Smooth muscle cell (in vitro differentiated cells): ENCODE measurements around the gene PPFIBP2. TPM values are rescaled to one million over a fixed set of nuclear protein-coding genes. Genes with fewer than 3 reads are reported as not detected.
A peak's percentile ranks its signal among the peaks of the same experiment; 100 is the strongest.

Experiments
- DNase-seq: peaks from one replicate; lab custom pipeline; 2025; ENCODE audit not compliant: unreplicated experiment; lab: John Stamatoyannopoulos, UW
- H2AFZ ChIP-seq: fragments of 200-600 bp; sonication (generic); 2 replicates; pipeline ENCODE4 v1.6.0; 2016; ENCODE audit warnings: antibody characterized with exemption, low read depth, mild to moderate bottlenecking
- H3F3A ChIP-seq: fragments of 200-600 bp; sonication (generic); 2 replicates; pipeline ENCODE4 v1.6.0; 2017; ENCODE audit warnings: antibody characterized with exemption, low read depth
- H3K27ac ChIP-seq: fragments of 200-600 bp; sonication (generic); 2 replicates; pipeline ENCODE4 v1.5.1; 2016; ENCODE audit warnings: low read depth, mild to moderate bottlenecking
- H3K27me3 ChIP-seq: fragments of 200-600 bp; sonication (generic); 2 replicates; pipeline ENCODE4 v1.6.1; 2016; ENCODE audit warnings: low read depth, mild to moderate bottlenecking
- H3K36me3 ChIP-seq: fragments of 200-600 bp; sonication (generic); 2 replicates; pipeline ENCODE4 v1.5.1; 2016; ENCODE audit warnings: low read depth
- H3K4me1 ChIP-seq: fragments of 200-600 bp; sonication (generic); 2 replicates; pipeline ENCODE4 v1.5.1; 2016; ENCODE audit warnings: low read depth
- H3K4me2 ChIP-seq: fragments of 200-600 bp; sonication (generic); 2 replicates; pipeline ENCODE4 v1.6.0; 2016; ENCODE audit warnings: mild to moderate bottlenecking
- H3K4me3 ChIP-seq: fragments of 200-600 bp; sonication (generic); 2 replicates; pipeline ENCODE4 v1.5.1; 2016; ENCODE audit warnings: mild to moderate bottlenecking
- H3K79me2 ChIP-seq: fragments of 200-600 bp; sonication (generic); 2 replicates; pipeline ENCODE4 v1.6.0; 2016; ENCODE audit warnings: low read depth, mild to moderate bottlenecking
- H3K9ac ChIP-seq: fragments of 200-600 bp; sonication (generic); 2 replicates; pipeline ENCODE4 v1.6.0; 2016; ENCODE audit warnings: low read depth
- H3K9me3 ChIP-seq: fragments of 200-600 bp; sonication (generic); replicated peaks from 2 replicates; pipeline ENCODE4 v1.5.1; 2016; ENCODE audit warnings: low read depth
- H4K20me1 ChIP-seq: fragments of 200-600 bp; sonication (generic); 2 replicates; pipeline ENCODE4 v1.6.0; 2016; ENCODE audit warnings: low read depth
- WGBS: methylation state at CpG from one replicate; pipeline ENCODE4 v1.1.7; 2016; ENCODE audit warnings: low lambda C conversion rate; 5-methylcytosine and 5-hydroxymethylcytosine counted together
- polyA plus RNA-seq: library from polyadenylated mRNA; unstranded; fragments of >200 nt; fragmentation: Nextera tagmentation; extraction: Ambion mirVana; gene quantifications from 2 replicates; pipeline ENCODE4 v1.2.1, GENCODE V29; 2016
- total RNA-seq: library from RNA; depleted of rRNA; stranded (reverse); fragments of >200 nt; gene quantifications from 2 replicates; pipeline ENCODE4 v1.2.3, GENCODE V29; 2014
- TF ChIP-seq, protein P1 (sequence below): fragments of 200-600 bp; sonication (generic); IDR thresholded peaks from 2 replicates; pipeline ENCODE4 v1.5.1; 2017; ENCODE audit warnings: borderline replicate concordance, mild to moderate bottlenecking, antibody characterized with exemption; ENCODE audit not compliant: insufficient read depth, poor library complexity, severe bottlenecking

PPFIBP2 gene
- total and polyA plus RNA-seq, 2 experiments from 2014 or later: 9.8 to 20.2 TPM

DNA sequence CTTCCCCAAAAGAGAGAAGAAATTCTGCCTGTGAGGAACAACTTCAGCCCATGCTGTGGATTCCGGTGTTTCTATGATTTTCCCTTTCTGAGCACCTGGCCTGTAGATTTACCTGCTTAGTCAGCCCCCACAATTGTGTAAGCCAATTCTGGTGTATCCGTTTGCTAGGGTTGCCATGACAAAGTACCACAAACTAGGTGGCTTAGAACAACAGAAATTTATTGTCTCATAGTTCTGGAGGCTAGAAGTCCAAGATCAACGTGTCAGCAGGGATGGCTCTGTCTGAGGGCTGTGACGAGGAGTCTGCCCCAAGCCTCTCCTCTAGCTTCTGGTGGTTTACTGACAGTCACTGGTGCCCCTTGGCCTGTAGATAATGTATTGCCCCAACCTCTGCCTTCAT is 175.4 kb downstream of the PPFIBP2 start:
- DNase-seq: no peak
- H3K9me3 ChIP-seq: no peaks in the 10 kb centered on the region
- H3K9ac ChIP-seq: no peak overlapping the region
- no peaks in the 10 kb centered on the region for H3K79me2 ChIP-seq
- H2AFZ ChIP-seq: no peak overlapping the region
- TF ChIP-seq, protein P1, sequence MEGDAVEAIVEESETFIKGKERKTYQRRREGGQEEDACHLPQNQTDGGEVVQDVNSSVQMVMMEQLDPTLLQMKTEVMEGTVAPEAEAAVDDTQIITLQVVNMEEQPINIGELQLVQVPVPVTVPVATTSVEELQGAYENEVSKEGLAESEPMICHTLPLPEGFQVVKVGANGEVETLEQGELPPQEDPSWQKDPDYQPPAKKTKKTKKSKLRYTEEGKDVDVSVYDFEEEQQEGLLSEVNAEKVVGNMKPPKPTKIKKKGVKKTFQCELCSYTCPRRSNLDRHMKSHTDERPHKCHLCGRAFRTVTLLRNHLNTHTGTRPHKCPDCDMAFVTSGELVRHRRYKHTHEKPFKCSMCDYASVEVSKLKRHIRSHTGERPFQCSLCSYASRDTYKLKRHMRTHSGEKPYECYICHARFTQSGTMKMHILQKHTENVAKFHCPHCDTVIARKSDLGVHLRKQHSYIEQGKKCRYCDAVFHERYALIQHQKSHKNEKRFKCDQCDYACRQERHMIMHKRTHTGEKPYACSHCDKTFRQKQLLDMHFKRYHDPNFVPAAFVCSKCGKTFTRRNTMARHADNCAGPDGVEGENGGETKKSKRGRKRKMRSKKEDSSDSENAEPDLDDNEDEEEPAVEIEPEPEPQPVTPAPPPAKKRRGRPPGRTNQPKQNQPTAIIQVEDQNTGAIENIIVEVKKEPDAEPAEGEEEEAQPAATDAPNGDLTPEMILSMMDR: no peak
- no peak overlapping the region for H3K27ac ChIP-seq
- no peaks in the 10 kb centered on the region for H4K20me1 ChIP-seq
- H3F3A ChIP-seq: no peaks in the 10 kb centered on the region
- no peak overlapping the region for H3K4me2 ChIP-seq
- peaks cover 8% of the 10 kb centered on the region for H3K4me1 ChIP-seq
- WGBS: 53% methylated on average over 4 of the region's 4 CpGs
- H3K27me3 ChIP-seq: no peaks in the 10 kb centered on the region
- H3K36me3 ChIP-seq: no peaks in the 10 kb centered on the region
- H3K4me3 ChIP-seq: no peak overlapping the region

DNA sequence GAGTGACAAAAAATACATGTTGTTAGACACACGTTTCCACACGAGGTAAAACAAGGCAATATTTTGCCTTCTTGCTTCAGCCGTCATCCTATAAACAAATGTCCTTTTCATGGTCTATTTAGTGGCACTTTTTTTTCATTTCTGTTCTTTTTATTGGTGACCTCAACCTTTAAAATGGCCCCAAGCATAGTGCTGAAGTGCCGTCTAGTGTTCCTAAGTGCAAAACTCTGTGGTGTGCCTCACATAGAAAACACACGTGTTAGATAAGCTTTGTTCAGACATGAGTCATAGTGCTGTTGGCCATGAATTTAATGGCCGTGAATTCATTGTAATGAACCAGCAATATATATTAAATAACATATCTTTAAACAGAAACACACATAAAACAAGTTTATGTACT is 176.8 kb downstream of the PPFIBP2 start:
- Histone ChIP-seq H3K27me3 (no peaks in the 10 kb centered on the region), H3K79me2 (no peaks in the 10 kb centered on the region), H2AFZ (no peak overlapping the region), H3K9me3 (no peaks in the 10 kb centered on the region), H3K36me3 (no peaks in the 10 kb centered on the region), H3K4me3 (no peak overlapping the region), H4K20me1 (no peaks in the 10 kb centered on the region), H3F3A (no peaks in the 10 kb centered on the region), H3K9ac (no peak overlapping the region), H3K27ac (no peak overlapping the region), H3K4me1 (peaks cover 8% of the 10 kb centered on the region), H3K4me2 (no peak overlapping the region)
- no peak for DNase-seq
- 36% methylated on average over 6 of the region's 6 CpGs for WGBS
- TF ChIP-seq, protein P1: peak; percentile 45

DNA sequence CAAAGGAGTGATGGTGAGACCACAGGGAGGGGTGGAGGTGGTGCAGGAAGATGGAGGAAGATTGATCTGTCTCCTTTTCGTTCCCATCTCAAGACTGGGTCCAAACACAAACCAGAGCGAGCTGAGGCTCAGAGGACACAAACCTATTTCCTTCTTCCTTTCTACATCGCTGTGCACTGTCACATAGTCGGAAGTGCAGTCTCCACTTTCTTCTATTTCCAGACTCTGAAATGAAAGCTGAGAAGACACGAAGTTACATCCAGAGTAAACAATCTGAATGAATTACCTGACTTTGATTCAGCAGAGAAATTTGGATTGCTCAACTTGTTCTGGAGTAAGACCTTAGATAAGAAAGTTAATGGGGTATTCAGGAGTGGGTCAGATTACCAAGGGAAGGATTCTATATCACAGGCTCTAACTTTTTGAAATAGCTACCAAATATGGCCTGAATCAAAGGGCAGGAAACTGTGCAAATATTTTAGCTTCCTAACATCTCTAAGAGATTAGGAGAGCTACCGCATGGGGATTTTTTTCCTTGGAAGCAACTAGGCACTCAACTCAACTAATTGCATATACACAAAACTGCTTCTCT is 178.1 kb downstream of the PPFIBP2 start:
- Histone ChIP-seq H3K4me1 (peaks cover 8% of the 10 kb centered on the region), H3K4me2 (peak overlapping the region; percentile 22), H3K4me3 (no peak overlapping the region), H3K27me3 (no peaks in the 10 kb centered on the region), H3F3A (no peaks in the 10 kb centered on the region), H3K9ac (no peak overlapping the region), H3K36me3 (no peaks in the 10 kb centered on the region), H2AFZ (no peak overlapping the region), H4K20me1 (no peaks in the 10 kb centered on the region), H3K9me3 (no peaks in the 10 kb centered on the region), H3K79me2 (no peaks in the 10 kb centered on the region), H3K27ac (peak overlapping the region; percentile 13)
- TF ChIP-seq, protein P1: no peak
- DNase-seq: no peak
- WGBS: 73% methylated on average over 6 of the region's 6 CpGs

DNA sequence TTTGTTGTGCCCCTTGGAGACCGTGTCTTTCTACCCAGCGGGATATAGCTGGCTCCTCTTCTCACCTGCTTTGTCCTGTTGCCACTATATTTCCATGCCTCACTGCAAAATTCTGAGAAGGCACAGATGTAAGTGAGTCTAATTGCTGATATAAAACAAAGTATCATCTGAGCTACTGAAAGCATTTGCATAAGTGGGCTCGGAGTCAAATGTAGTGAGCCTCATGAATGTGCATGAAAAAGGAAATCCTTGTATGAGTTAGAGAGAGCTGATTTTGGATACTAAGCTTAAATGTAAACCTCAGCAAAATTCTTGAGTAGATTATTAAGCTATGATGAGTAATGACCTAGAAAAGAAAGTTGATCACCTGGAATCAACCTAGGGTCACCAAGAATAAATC is 178.6 kb downstream of the PPFIBP2 start:
- Histone ChIP-seq H3K36me3 (no peaks in the 10 kb centered on the region), H3K27ac (no peak overlapping the region), H3K27me3 (no peaks in the 10 kb centered on the region), H3F3A (no peaks in the 10 kb centered on the region), H3K9me3 (no peaks in the 10 kb centered on the region), H3K4me3 (no peak overlapping the region), H3K9ac (no peak overlapping the region), H3K79me2 (no peaks in the 10 kb centered on the region), H4K20me1 (no peaks in the 10 kb centered on the region), H3K4me2 (peak overlapping the region; percentile 22), H2AFZ (no peak overlapping the region), H3K4me1 (peaks cover 8% of the 10 kb centered on the region)
- DNase-seq: no peak
- TF ChIP-seq, protein P1: no peak
- WGBS: 88% methylated on average over 3 of the region's 3 CpGs
